BJ (cell line): ENCODE data around the gene EGFLAM. TPM values are rescaled to one million over a fixed set of nuclear protein-coding genes. Genes with fewer than 3 reads are reported as not detected.

Experiments used
- CTCF ChIA-PET: fragments of 350-600 bp; formaldehyde crosslinking; extraction: SDS; loops from one replicate; lab custom pipeline; 2021; ENCODE audit warnings: antibody characterized with exemption, inconsistent platforms; lab: Yijun Ruan, JAX
- POLR2A ChIA-PET: fragments of 300-600 bp; sonication (Branson Sonifier 250); formaldehyde crosslinking; extraction: SDS; loops from one replicate; lab custom pipeline; 2021; ENCODE audit warnings: antibody characterized with exemption; lab: Charles Lee
- DNase-seq: peaks from one replicate; pipeline ENCODE4 v3.0.0-alpha.2; 2011; ENCODE audit warnings: low read depth
- H3K27me3 ChIP-seq: 2 replicates; pipeline ENCODE4 v1.6.0; 2011; ENCODE audit warnings: low read length; ENCODE audit not compliant: control insufficient read depth, insufficient read depth
- H3K36me3 ChIP-seq: 2 replicates; pipeline ENCODE4 v1.5.1; 2011; ENCODE audit warnings: low read length; ENCODE audit not compliant: control insufficient read depth, insufficient read depth
- H3K4me3 ChIP-seq: 2 replicates; pipeline ENCODE4 v1.5.1; 2011; ENCODE audit warnings: low read depth, mild to moderate bottlenecking, control low read depth, low read length
- polyA plus RNA-seq: library from polyadenylated mRNA; depleted of rRNA; stranded (reverse); fragments of >200 nt; gene quantifications from 2 replicates; pipeline ENCODE4 v1.2.3, GENCODE V29; 2011
- TF ChIP-seq, protein P1 (sequence below): IDR thresholded peaks from 2 replicates; pipeline ENCODE4 v1.5.1; 2011; ENCODE audit warnings: low read depth, mild to moderate bottlenecking, control low read depth, inconsistent platforms, low read length, moderate library complexity; ENCODE audit not compliant: insufficient read depth

Gene EGFLAM
- polyA plus RNA-seq, 1 experiment, result 3.9 TPM

DNA sequence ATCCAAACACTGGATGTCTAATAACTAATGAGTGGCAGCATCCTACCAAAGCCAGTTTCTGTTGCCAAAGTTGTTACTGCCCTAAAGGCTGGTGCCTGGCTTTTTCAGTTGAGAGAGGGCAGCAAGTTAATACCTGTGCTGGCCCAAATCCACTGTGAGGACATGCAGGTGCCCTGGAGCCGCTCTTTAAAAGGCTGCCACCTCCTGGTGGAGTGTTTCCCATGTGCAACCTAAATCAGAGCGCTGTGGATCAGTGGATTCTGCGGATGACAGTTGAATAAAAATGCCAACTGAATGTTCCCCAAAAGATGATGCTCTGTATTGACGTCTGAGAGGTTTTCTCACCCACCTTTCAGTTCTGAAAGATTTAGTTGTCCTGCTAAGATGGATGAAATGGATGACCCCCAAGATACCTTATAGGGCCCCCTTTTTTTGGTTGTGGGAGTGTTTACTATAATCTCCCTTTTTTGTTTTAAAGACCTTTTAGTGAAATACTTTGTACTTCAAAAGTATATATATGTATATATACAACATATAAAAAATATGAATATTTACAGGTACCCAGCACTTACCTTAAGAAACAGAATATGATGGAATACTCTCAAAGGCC, 146.4 kb downstream of the EGFLAM start:
- H3K4me3 ChIP-seq, result no peak overlapping the region
- no peaks in the 10 kb centered on the region for H3K36me3 ChIP-seq
- H3K27me3 ChIP-seq, result peaks cover 4% of the 10 kb centered on the region; the same call in 1 of the 2 replicates
- TF ChIP-seq, protein P1, sequence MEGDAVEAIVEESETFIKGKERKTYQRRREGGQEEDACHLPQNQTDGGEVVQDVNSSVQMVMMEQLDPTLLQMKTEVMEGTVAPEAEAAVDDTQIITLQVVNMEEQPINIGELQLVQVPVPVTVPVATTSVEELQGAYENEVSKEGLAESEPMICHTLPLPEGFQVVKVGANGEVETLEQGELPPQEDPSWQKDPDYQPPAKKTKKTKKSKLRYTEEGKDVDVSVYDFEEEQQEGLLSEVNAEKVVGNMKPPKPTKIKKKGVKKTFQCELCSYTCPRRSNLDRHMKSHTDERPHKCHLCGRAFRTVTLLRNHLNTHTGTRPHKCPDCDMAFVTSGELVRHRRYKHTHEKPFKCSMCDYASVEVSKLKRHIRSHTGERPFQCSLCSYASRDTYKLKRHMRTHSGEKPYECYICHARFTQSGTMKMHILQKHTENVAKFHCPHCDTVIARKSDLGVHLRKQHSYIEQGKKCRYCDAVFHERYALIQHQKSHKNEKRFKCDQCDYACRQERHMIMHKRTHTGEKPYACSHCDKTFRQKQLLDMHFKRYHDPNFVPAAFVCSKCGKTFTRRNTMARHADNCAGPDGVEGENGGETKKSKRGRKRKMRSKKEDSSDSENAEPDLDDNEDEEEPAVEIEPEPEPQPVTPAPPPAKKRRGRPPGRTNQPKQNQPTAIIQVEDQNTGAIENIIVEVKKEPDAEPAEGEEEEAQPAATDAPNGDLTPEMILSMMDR, result 0 out of 2 replicates have a peak, but pooled peaks have one; percentile 21
- no peak for DNase-seq
- CTCF ChIA-PET, result interaction anchor here (1.4 kb wide), 1 partner anchor 22 kb away, joined by 5 read pairs; no protein-coding TSS in a partner anchor
- POLR2A ChIA-PET, result no interaction called here

DNA sequence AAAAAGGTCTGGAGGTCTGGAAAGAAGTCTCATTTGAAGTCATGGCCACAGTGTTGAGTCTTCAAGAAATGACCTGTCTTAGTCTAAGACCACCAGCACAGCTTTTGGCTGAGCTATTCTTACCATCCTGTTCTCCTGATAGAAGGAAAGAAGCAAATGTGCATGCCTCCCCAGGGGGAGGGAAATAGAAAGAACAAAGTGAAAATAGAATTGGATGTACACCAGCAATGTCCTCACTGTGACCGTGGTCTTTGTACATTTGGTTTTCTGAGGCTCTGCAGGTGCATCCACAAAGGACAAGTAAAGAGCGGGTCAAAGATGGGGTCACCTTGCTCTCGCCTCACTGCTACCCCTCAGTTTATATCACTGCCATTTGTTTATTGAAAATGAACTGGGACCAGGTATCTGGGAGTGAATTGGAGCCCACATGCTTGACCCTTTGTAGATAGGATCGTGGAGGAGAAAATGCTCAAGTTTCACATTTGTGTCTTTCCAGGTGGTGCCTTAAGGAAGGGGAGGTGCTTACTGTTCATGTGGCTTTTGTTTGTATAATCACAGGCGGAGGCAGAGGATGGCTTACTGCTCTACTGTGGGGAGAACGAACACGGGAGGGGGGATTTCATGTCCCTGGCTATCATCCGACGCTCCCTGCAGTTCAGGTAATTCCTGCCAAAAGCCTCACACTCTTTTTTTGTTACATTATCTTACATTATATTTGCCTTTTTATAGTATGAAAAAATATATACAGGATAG, 150.3 kb downstream of the EGFLAM start:
- TF ChIP-seq, protein P1, result no peak
- ChIA-PET POLR2A (no interaction called here), CTCF (interaction anchor here (1.1 to 3.2 kb wide), 2 partner anchors 7 to 12 kb away, joined by 3 to 13 read pairs; no protein-coding TSS in a partner anchor)
- no peak for DNase-seq
- Histone ChIP-seq H3K27me3 (0 out of 2 replicates have a peak, but pooled peaks cover 1% of the 10 kb centered on the region), H3K36me3 (no peaks in the 10 kb centered on the region), H3K4me3 (no peak overlapping the region)

DNA sequence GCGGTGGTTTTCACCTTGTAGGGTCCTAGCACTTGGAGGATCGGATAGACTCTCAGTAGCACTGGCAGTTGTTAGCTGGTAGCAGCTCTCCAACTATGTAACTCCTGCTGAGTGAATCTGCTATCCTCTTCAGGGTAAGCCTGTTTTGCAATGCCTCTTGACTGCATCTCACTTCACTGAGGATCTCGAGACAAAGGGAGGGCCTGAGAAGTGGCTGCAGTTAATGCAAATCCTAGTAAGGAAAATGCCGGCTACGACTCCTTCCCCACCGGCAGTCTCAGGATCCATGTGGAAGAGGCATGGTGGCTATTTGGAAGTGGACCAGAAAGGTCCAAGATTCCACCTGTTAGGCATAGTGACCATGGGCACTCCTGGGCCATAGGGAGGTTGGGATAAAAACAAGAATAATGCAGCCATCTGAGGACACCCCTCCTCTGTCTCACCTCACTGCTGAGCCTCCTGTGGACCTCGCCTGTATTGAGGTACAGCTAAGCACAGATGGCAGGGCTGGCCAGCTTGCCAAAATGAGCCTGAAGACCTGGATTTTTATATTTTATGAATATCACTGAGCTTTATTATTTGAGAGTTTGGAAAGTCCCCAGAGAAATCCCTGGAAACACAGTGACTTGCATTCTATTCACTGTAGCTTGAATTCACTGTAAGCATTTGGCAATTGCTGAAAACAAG, 152.1 kb downstream of the EGFLAM start:
- TF ChIP-seq, protein P1, result no peak

DNA sequence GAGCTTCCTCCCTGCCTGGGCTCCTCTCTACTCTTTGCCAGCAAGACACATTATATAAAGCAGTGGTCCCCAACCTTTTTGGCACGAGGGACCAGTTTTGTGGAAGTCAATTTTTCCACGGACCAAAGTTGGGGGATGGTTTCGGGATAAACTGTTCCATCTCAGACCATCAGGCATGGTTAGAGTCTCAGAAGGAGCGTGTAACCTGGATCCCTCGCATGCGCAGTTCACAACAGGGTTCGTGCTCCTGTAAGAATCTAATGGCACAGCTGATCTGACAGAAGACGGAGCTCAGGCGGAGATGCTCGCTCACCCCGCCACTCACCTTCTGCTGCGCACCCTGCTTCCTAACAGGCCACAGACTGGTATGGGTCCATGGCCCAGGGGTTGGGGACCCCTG, 155.3 kb downstream of the EGFLAM start:
- Histone ChIP-seq H3K36me3 (no peaks in the 10 kb centered on the region), H3K4me3 (no peak overlapping the region), H3K27me3 (peaks cover 2% of the 10 kb centered on the region; the same call in 1 of the 2 replicates)
- DNase-seq, result no peak
- POLR2A ChIA-PET, result no interaction called here
- CTCF ChIA-PET, result interaction anchor here (0.7 to 1.6 kb wide), 4 partner anchors 11 to 399 kb away, joined by 3 to 5 read pairs (median 4); no protein-coding TSS in a partner anchor
- TF ChIP-seq, protein P1, result no peak

More for the DNA sequence above, 152.1 kb downstream of the EGFLAM start:
- POLR2A ChIA-PET, result no interaction called here
- Histone ChIP-seq H3K27me3 (0 out of 2 replicates have a peak, but pooled peaks cover 1% of the 10 kb centered on the region), H3K36me3 (no peaks in the 10 kb centered on the region), H3K4me3 (no peak overlapping the region)
- no peak for DNase-seq
- CTCF ChIA-PET, result interaction anchor here (0.6 to 2.0 kb wide), 5 partner anchors 10 to 388 kb away, joined by 3 to 10 read pairs (median 5); no protein-coding TSS in a partner anchor
